ENCODE data around the gene STAT1.

Gene STAT1

DNA sequence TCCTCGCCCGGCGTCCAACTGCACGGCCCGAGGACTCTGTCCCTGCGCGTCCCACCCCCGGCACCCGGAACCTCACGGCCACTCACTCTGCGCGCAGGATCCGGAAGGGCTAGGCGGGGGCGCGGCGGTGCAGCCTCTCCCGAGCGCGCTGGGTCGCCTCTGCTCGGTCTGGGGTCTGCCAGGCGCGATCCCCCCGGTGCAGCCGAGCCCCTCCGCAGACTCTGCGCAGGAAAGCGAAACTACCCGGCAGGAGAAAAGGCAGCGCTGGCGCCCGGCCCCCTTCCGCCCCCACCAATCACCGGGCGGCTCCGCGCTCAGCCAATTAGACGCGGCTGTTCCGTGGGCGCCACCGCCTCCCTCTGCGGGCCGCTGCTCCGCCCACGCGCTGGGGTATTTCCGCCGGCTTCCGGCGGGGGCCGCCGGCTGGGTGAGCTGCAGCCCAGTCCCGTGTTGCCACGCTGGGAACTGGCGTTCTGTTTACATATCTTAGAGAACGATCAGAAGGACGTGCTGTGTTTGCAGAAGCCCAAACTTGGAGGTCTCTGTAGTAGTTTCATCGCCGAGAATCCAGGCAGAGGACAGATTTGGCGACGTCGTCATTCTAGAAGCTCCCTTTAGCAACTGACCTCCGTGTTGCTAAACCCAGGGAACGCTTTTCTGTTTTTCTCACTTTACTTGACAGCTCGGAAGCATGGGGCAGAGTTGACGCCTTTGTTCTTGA is at the start of gene STAT1:
STAT1 (minus strand) TSS at position 240 of the 721 bp plus-strand sequence. CDS start 4,168 bp downstream, outside the sequence.
- peak; percentile 97 for DNase-seq

DNA sequence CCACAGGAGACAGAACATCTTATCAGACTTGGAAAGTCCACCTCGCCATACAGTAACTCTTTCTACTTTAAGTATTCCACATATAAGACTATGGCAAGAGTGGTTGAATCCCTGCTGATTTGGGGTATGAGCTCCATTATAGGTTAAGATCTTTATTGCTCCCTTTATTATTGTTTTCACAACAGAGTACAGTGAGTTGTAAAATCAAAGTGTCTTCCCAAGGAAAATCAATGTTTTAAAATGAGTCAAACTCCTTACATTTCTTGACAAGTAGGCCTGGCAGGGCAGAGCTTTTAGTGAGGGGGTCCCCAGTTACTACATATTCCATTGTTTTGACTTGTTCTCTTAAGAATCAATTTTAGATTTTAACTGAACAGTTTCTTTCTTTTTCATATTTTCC is 49.6 kb upstream of the STAT1 start:
- DNase-seq, result no peak

DNA sequence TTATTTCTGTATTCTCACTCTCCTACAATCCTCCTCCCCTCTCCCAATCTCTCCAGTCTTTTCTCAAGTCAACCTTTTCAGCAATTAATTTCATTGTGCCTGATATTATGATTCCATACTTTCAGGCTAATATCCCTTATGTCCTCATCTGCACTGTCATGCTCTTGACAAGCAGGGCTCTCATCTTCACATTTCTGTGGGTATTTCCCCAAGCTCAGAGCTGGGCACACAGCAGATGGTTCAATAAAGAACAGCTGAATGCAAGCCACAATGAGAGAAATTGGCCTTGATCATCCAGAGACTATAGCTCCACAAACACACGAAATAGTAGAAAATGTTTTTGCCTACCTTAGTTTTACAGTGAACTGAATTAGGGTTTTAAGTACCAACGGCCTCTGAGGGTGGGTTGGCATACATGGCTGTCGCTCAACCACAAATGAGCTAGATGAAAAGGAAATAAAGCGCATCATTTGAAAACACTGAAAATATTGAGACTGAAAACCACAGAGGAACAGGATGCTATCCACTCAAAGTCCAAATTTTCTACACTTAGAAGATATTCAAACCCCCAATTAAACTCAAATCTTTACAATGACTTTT is 47.5 kb upstream of the STAT1 start:
- peak in 1 of 2 donors; percentile 20 for DNase-seq

DNA sequence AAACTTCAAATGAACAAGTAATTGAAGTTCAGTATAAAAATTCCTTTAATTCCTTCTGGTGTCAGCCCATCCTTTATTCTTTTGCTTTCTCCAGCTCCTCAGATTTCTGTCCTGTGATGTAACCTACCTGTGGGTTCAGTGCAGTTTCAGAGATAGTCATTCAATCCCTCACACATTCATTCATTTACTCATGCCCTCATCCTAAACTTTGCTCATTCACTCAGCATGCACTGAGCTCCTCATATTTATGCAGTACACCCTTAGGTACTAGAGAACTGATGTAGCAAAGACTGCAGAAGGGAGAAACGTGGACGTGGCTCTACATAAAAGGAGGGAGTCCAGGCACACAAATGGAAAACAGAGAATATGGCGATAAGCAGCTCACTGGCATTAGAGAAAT is 45.3 kb upstream of the STAT1 start:
- DNase-seq, result no peak

DNA sequence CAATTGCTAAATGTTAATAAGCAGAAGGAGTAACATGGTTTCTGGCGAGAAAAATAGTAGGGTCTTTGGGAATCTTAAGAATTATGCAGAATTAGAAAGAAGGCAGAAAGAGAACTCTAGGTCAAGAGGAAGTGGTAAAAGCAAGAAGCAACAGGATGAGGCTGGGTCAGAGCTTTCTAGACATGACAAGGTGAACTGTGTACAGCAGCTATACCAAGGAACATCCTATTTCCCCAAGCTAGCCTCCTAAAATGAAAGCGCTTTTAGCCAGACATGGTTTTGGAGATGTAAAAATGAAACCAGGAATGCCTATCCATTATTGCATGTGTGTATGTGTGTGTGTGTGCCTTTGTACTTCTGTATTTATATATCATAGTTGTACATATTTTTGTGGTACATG is 42.3 kb upstream of the STAT1 start:
- DNase-seq, result no peak

DNA sequence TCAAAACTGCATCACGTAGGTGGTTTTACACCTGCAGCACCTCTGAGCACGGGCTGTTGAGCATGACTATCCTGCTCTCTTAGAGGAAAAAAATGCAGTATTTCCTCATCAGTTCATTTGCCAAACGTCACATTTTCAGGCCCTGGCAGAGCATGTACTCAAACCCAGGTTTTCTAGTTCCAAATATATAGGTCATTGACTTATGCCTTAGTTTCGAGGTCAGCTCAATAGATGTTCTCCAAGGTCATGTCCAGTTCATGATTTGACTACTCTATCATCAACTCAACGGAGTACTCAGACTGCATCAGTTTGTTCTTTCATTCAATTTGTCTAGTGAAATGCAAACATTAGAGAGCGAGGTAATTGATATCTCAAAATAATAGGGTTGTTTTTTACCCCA is 39.3 kb upstream of the STAT1 start:
- no peak for DNase-seq

DNA sequence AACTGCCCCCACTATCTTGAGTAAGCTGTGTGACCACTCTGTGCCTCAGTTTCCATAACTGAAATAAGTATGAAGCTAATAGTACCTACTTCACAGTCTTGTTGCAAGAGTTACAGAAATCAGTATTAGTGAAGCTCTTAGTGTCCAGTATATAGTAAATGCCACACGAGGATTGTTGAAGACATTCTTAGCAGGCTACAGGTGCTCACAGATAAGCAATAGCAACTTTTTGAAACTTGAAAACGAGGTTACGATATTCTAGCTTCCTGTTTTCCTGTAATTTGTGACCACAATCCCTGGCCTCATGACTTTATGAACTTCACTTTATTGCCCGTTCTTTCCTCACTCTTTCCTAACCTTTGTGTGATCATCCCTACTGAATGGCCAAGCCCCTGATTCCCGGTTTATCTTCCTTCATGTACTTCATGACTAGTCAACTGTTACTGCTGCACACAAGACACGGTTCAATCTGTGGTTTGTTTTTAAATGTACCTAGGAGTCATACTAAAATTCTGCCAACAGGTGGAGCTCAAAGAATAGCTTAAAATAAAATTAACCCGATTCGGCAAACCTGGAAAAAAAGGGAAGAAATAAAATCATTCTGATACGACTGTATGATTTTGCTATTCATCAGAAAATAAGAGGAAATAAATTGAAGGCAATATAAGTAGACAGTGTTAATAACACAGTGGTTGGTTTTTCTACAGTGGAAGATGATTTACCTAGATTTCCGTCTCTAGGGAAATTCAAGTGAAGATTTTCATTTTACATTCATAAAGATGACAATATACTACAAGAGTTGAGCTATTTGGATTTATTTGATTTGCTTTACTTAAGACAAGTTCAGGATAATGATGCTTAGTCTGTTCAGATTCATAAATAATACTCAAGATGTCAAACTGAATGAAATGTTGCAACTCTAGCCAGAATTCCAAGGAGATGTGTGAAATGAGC is 38.1 kb upstream of the STAT1 start:
- peak; percentile 14 to 44 for DNase-seq

DNA sequence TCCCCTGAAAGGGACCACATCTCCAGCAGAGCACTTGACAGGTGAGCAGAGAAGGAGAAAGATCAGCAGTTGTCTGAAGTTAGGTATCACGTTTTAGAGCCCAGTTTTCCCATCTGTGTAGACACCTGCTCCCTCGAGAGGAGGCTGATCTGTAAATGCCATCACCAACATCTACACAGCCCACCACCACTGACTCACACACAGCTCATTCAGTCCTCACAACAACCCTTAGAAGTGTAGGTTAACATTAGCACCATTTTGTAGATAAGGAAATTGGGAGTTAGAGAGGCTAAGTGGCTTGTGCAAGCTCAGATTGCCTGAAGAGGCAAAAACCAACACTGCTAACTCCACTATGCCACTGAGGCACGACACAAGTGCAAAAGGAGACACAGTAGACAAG is 37.2 kb upstream of the STAT1 start:
- no peak for DNase-seq

DNA sequence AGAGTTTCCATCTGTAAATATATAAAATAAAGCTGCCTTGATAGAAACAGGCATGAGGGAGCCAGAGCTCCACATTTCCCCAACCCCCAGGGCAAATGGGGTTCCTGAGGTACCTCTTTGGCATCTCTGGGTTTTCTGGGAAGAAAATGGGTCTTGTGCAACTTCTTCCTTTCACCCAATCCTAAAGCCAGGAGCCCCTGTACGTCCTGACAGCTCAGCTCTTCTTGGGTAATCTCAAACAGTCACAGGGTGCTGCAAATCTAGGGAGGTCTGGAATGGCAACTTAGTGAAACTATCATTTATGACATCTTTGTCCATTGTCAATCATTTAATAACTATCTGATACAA is 36.6 kb upstream of the STAT1 start:
- DNase-seq, result no peak

DNA sequence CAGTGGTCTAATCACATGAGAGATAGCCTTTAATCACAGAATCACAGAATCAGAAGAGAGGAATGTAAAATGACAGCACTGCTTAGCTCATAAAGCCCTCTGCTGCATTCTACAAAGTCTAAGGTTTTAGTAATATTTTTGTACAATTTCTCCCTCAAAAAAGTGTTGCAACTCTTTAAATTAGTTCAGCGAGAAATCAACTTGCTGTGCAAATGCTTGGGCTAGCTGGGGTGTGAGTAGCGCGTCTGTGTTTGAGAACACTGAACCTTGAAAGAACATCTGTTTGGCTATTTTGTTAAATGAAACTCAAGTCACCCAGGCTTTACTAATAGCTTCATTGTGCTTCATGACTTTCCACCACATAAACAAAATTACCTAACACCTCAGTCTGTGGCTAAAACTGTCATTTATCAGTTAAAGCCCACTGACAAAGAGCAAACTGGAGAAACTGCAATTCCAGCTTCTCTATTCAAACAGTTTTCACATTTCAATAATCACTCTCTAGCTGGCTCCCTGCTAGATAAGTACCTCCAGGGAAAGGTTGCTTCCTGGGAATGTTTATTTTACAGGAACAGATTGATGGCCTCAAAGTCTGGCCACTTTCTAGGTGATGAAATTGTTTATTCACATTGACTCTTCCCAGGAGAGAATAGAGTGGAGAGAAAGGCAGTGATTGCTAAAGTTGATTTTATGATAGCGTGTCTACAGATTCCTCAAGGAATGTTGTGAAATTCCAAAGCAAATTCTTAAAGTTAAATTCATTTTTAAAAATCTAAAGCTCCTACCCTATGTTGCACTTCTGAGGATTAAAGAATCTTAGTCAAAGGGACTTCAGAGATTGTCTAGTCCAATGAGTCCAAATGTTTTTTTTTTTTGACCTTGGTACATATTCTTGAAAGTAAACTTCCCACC is 36.0 kb upstream of the STAT1 start:
- DNase-seq, result no peak

DNA sequence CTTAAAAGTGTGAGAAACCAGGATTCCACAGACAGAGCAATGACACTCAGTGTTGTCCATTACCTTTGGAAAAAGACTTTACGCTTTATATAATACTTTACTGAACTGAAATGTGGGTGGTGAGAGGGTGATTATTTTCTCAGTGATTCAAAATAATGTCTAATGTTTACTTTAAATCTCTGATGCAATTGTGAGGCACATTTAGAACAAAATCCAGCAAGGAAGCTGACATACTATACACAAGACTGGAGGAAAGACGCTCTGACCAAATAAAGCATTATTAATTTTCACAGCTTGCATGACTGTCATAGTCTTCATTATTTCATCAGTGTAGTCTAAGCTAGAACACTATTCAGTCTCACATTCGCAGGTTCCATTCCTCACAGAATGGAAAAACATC is 34.1 kb upstream of the STAT1 start:
- DNase-seq, result no peak

DNA sequence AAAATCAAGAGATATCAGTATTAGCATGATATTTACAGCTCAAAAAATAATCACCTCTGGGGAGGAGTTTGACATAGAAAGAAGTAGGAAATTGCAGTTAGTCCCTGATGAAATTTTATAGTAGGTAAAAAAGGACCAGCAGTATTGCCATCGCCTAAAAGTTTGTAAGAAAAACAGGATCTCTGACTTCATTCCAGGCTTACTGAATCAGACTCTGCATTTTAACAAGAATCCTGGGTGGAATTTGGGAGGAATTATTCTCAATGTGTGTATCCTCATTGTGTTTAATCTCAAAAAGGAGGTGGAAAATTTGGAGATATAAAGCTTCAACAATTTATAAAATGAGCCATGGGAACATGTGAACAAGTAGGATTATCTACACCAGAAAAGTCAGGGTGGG is 31.2 kb upstream of the STAT1 start:
- DNase-seq, result no peak

DNA sequence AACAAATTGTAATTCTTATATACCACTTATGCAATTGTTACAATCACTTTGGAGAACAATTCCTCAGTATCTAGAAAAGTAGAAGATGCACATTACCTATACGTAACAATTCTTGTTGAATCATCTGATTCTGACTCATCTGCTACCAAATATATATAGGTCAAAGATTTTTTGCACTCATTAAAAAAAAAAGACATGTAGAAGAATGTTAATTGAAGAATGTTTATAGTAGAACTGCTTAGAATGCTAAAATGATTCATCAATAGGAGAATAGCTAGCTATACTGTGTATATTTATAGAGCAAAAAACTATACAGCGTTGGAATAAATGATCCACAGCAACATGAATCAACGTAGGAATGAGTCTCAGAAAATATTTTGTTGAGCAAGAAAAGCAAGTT is 29.5 kb upstream of the STAT1 start:
- DNase-seq, result no peak

DNA sequence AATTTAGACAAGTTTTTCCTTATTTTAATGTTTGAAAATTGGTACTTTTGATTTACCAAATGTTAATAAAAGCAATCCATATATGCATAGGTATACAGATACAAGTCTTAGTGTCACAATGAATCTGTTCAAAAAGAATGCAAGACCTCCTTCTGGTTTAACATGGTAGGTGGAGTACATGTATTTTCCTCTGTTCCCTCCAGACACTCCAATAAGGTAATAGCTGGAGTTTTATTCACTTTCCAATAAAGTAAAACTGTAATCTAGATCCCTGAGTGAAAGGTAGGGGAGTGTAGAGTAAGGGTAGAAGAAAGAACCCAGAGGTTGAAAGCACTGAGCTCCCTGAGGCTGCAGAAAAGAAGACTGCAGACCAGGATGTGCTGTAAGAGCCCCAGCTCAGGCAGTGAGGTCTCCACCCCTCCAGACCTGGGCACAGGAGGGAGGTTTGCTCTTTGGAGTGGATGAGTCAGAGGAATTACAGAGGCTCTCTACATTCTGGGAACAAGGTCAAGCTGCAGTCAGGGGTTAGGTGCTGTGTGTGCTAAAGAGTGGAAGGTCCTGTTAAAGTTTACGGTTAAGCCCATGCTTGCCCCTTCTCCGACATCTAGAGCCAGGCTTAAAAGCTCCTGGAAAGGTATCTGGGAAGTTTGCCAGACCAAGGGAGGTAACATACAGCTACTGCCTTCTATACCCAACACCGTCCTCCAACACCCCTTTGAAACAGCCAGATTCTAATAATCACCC is 27.6 kb upstream of the STAT1 start:
- no peak for DNase-seq

DNA sequence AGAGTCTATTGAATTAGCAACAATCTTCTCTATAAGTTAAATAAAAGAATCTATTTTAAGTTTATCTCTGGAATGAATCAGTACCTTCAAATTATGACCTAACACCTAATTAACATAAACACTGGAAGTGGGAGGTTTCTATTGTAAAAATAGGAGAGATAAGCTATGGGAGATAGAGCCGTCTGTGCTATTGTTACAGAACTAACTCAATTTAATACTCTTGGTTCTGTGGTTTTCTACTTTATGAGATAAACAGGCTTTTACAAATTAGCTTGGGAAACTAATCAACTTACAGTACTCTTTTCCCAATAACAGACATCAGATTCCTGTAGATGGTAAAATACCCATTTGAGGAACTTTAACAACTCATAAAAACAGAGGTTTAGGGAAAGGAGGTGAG is 25.6 kb upstream of the STAT1 start:
- DNase-seq, result no peak

DNA sequence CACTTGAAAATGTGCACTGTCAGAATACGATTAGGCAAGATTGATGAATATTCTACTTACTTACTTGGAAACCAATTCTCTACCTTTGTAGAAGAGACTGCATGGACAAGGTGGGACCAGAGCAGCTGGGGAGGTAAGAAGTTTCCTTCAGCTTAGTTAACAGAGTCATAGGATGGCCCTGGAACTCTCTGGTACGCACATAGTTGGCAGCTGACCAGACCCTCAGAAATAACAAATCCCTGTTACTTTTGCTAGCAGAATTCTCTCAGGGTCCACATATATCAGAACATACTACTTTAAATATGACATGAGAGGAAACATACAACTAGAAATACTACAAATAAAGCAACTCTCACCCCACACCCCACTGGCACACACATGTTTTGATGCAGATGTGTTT is 24.8 kb upstream of the STAT1 start:
- no peak for DNase-seq

DNA sequence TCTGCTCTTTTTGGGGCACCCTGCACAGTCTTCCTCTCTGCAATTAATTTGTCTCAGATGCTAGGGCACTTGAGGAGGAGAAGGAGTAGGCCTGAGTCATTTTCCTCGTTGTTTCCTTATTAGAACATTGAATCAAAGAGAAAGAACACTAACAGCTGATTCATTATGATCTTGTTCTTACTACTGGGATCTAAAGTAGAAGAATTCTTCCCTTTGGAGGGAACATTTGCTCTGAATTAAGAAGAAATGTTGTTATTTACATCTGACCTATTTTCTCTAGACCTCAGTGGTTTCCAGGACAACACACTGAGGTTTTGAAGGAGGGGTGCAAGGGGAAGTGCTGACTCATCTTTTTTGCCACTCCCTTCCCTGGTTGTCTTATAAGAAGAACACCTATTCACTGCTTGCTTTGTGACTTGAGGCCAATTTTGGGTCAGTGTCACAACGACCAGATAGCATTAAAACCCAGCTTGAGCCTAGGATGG is 24.3 kb upstream of the STAT1 start:
- peak in 1 of 2 donors; percentile 40 for DNase-seq

DNA sequence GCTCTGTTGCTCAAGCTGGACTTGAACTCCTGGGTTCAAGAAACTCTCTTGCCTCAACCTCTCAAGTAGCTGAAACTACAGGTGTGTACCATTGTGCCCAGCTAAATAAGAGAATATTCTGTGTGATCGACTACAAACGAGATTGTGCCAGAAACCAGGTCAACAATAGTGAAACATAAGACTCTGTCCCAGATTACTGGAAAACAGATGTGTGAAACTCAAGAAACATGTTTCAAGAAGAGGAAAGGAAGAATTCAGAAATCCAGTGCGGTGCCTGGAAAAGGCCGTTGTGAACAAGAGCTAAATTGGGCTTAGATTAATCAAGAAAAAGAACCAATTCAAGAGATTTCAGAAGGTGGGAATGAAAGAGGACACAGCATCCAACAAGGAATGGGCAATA is 23.4 kb upstream of the STAT1 start:
- DNase-seq, result no peak

DNA sequence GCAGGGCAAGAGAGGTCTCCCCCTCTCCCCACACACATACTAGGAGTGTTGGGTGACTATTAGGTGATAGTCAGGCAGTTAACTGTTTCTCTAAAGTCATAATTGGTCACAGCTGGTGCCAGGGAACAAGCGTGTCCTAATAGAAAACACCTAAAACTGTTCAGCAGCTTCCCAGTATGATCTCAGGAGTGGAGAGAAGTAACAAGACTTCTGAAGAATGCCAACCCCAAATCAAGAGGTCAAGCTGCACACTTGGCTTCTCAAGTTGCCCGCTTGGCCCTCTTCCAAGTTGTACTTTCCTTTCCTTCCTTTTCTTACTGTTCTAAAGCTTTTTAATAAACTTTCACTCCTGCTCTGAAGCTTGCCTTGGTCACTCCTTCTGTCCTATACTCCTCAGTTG is 22.4 kb upstream of the STAT1 start:
- DNase-seq, result no peak

DNA sequence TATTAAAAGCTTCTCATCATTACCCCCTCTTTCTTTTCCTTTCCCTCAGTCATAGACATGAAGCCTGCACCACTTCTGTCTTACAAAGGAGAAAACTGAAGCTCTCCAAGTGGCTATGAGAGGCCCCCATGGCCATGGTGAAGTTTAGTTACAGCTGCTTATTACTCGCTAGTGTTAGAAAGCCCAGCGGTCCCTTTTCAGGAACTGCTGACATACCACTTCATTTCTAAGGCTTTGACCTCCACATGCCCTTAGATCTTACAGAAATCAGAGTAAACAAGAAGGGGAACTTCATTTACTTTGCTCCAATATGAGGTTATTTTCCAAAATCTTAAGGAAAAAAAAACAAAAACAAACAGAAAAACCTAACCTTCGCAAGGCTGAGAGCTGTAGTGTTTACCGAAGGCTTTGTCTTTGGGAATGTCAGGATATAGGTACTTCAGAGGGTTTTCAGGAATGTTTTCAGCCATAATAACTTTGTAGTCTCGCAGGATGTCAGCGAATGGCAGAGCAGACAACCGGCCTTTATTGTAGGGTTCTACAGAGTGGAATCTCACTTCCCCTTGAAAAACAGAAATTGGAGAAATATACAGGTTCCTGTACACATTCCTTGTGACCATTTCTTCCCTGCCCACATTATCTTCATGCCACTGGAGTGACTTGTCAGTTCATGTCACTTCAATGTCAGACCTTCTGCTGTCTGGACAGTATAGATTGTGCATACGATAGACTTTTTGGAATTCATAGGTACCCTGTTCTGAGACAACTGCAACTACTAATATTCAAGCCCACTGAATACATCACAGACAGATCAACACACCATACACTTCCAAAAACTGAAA is 18.8 kb upstream of the STAT1 start:
- DNase-seq, result no peak

DNA sequence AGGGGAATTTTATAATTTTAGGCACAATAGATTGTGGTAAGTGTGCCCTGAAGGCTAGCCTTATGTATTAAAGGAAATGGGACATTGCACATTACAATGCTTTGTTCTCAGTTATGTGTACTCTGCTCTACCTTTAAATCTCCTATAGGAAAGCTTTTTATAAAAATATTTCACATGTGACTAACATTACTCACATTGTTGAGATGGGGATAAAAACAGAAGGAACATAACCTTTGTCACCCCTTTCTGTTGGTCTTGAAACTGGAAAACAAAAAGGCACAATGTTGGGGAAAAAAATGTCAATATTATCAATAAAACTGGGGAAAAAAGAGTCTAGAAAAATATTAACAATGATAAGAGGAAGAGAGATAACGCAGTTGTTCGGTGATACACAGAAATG is 17.3 kb upstream of the STAT1 start:
- no peak for DNase-seq
